Jurkat, Clone E6-1 (cell line): ENCODE results near the gene FADS3.

Experiments
- DNase-seq: peaks from one replicate; pipeline ENCODE4 v3.0.0-alpha.2; 2011; ENCODE audit warnings: low read depth, low spot score
- H3K4me3 ChIP-seq: 2 replicates; pipeline ENCODE4 v1.5.1; 2011; ENCODE audit warnings: mild to moderate bottlenecking, low read length, control low read depth, moderate library complexity

The FADS3 gene

DNA sequence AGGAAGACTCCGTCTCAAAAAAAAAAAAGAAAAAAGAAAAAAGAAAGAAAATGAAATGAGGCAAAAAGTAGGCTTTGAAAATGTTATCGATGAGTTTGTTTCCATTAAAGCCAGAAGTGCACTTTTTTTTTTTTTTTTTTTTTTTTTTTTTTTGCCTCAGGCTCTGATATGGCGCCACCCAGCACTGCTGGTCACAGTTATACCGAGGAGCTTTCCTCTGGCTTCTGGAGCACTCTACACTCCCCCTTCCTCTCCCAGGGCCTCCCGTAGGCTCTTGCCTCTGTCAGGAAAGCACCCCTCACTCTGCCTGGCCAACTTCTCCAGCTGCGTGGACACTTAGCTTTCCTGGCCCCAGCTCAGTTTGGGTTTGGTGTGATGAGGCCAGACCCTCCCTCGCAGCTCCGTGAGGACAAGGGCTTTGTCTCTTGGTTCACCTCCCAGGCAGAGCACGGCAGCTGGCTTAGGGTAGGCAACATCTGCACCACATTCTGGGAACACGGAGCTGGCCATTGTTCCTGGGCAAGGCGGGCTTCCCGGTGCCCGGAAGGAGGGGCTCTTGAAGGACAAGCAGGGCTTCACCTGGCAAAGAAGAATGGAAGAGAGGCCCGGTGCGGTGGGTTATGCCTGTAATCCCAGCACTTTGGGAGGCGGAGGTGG is 46.3 kb downstream of the FADS3 start:
- no peak overlapping the region for H3K4me3 ChIP-seq
- no peak for DNase-seq

DNA sequence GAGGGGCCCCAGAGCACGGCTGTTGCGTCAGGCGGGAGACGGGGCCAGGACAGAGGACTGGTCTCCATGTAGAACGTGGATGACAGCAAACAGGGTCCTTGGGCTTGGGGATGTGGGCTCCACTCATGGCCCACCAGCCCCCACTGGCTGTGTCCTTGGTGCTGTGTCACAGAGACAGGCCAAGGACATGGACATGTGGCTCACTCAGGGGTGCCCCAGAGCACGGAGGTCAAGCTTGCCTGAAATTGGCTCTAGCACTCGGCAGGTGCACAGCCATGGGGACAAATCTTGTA is 48.9 kb downstream of the FADS3 start:
- DNase-seq, result no peak
- H3K4me3 ChIP-seq, result no peak overlapping the region

- no peak overlapping the region for H3K4me3 ChIP-seq
- DNase-seq, result no peak
Measured at GRCh38 chr11:61841636-61842527, 49.5 kb downstream of the FADS3 start.

GRCh38 chr11:61840371-61840770 is 51.0 kb downstream of the FADS3 start:
- DNase-seq, result no peak
- H3K4me3 ChIP-seq, result no peak overlapping the region

- DNase-seq, result no peak
- H3K4me3 ChIP-seq, result no peak overlapping the region
Measured at GRCh38 chr11:61839742-61840141, 51.6 kb downstream of the FADS3 start.

- no peak overlapping the region for H3K4me3 ChIP-seq
- DNase-seq, result no peak
Measured at GRCh38 chr11:61838921-61839320, 52.4 kb downstream of the FADS3 start.

GRCh38 chr11:61838501-61838900 is 52.8 kb downstream of the FADS3 start:
- H3K4me3 ChIP-seq, result no peak overlapping the region
- no peak for DNase-seq

GRCh38 chr11:61837411-61838005 is 53.8 kb downstream of the FADS3 start:
- DNase-seq, result no peak

DNA sequence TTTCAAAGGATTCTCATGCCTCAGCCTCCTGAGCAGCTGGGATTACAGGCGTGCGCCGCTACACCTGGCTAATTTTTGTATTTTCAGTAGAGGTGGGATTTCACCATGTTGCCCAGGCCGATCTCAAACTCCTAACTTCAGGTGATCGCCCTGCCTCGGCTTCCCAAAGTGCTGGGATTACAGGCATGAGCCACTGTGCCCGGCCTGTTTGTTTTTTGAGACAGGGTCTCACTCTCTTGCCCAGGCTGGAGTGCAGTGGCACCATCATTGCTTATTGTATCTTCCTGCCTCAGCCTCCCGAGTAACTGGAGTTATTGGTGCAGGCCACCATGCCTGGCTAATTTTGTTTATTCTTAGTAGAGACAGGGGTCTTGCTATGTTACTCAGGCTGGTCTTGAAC is 55.2 kb downstream of the FADS3 start:
- no peak overlapping the region for H3K4me3 ChIP-seq
- no peak for DNase-seq

More at GRCh38 chr11:61837411-61838005, 53.8 kb downstream of the FADS3 start:
- no peak overlapping the region for H3K4me3 ChIP-seq

- DNase-seq, result peak; percentile 97
Measured at GRCh38 chr11:61834278-61835048, 56.9 kb downstream of the FADS3 start.

GRCh38 chr11:61833926-61834277 is 57.4 kb downstream of the FADS3 start:
- H3K4me3 ChIP-seq, result peak overlapping the region; percentile 42
- no peak for DNase-seq

More at GRCh38 chr11:61834278-61835048, 56.9 kb downstream of the FADS3 start:
- peak overlapping the region; percentile 42 for H3K4me3 ChIP-seq

GRCh38 chr11:61833471-61833870 is 57.9 kb downstream of the FADS3 start:
- H3K4me3 ChIP-seq, result peak overlapping the region; percentile 42
- DNase-seq, result peak; percentile 91

GRCh38 chr11:61832754-61833153 is 58.6 kb downstream of the FADS3 start:
- H3K4me3 ChIP-seq, result peak overlapping the region; percentile 26
- DNase-seq, result no peak

DNA sequence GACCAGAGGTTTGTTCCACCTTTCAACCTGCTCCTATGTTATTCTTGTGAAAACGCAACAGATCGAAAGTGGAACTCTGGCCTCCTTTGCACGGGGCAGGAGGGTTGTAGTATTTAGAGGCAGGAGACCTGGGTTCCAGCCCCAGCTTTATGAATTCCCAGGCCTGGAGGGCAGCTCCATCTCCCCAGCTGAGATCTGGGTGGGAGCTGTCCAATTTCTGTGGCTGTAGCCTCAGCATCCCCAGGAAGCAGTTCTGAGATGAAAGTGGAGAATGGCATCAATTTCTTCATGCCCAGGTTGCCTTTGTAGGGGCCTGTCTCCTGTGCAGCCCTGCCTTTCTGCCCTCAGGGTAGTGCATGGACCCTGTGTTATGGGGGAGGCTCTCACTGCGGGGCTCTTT is 59.1 kb downstream of the FADS3 start:
- no peak for DNase-seq
- no peak overlapping the region; the same call in 1 of the 2 replicates for H3K4me3 ChIP-seq

GRCh38 chr11:61830237-61831105 is 60.9 kb downstream of the FADS3 start:
- no peak for DNase-seq
- H3K4me3 ChIP-seq, result peak overlapping the region; percentile 97

DNA sequence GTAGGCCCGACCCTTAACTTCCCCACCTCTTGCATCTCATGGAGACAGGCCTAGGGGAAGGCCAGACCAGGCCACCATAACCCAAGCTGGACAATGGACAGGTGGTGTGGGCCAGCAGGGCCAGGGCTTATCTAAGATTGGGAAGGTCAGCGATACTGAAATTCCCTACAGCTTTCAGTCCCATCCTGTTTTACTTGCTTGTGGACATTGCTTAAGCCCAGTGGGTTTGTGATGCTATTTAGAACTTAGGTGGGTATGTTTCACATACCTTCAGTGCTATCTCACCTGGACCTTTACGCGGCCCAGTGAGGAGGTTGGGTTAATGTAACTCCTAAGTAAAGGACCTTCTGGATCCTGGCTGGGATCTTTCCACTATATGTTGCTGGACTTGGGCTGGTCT is 61.5 kb downstream of the FADS3 start:
- DNase-seq, result no peak
- peak overlapping the region; percentile 97 for H3K4me3 ChIP-seq

GRCh38 chr11:61828629-61829407 is 62.5 kb downstream of the FADS3 start:
- peak overlapping the region; percentile 97 for H3K4me3 ChIP-seq
- no peak for DNase-seq

DNA sequence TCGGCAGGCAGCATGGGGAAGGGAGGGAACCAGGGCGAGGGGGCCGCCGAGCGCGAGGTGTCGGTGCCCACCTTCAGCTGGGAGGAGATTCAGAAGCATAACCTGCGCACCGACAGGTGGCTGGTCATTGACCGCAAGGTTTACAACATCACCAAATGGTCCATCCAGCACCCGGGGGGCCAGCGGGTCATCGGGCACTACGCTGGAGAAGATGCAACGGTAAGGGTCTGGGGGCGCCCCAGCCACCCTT is 63.0 kb downstream of the FADS3 start:
- H3K4me3 ChIP-seq, result peak overlapping the region; percentile 97

More for the DNA sequence above, 63.0 kb downstream of the FADS3 start:
- DNase-seq, result no peak
